A549 (cell line): ENCODE results near the gene PITX1. TPM values are rescaled to one million over a fixed set of nuclear protein-coding genes. Genes with fewer than 3 reads are reported as not detected.

Experiments used
- ATAC-seq, 2 experiments: fragments of 200-7000 bp in 1 of 2; fragments of >200 bp in 1 of 2; cut with Nextera tagmentation in 1 of 2; cut with Tn5 transposase in 1 of 2; 3 replicates each; pipeline versions ENCODE4 v1.8.0 to v1.9.1; 2018 to 2020; ENCODE audit warnings: mild to moderate bottlenecking in 1 of 2, moderate library complexity in 1 of 2
- CTCF ChIA-PET: fragments of 300-600 bp; sonication (Branson Sonifier 250); formaldehyde crosslinking; extraction: SDS; loops from one replicate; lab custom pipeline; 2021; ENCODE audit warnings: antibody characterized with exemption, inconsistent platforms; lab: Yijun Ruan, JAX
- POLR2A ChIA-PET: fragments of 350-600 bp; formaldehyde crosslinking; extraction: SDS; loops from one replicate; lab custom pipeline; 2021; ENCODE audit warnings: antibody characterized with exemption, inconsistent platforms; lab: Yijun Ruan, JAX
- DNase-seq, 2 experiments: peaks; one replicate each; pipeline versions ENCODE4 v3.0.0 to v3.0.0-alpha.2; 2011 to 2016; ENCODE audit warnings: low read depth in 1 of 2, low spot score in 1 of 2
- FAIRE-seq: peaks from 2 replicates; lab custom pipeline; 2011; peaks lifted over from hg19 to GRCh38; lab: Jason Lieb, UNC
- H3K27ac ChIP-seq, 2 experiments: fragments of >200 bp; sonication (Bioruptor Twin); formaldehyde crosslinking; 3 replicates each; pipeline ENCODE4 v1.5.1; 2016 to 2017
- H3K4me1 ChIP-seq: fragments of >200 bp; sonication (Bioruptor Twin); formaldehyde crosslinking; 3 replicates; pipeline ENCODE4 v1.6.1; 2016
- H3K4me2 ChIP-seq: fragments of >200 bp; sonication (Bioruptor Twin); formaldehyde crosslinking; 3 replicates; pipeline ENCODE4 v1.6.1; 2016
- H3K4me3 ChIP-seq: fragments of >200 bp; sonication (Bioruptor Twin); formaldehyde crosslinking; 3 replicates; pipeline ENCODE4 v1.5.1; 2016
- H3K9me3 ChIP-seq: fragments of >200 bp; sonication (Bioruptor Twin); formaldehyde crosslinking; 3 replicates; pipeline ENCODE4 v1.6.1; 2016
- BHLHE40 ChIP-seq: IDR thresholded peaks from 2 replicates; pipeline ENCODE4 v1.6.1; 2012; ENCODE audit warnings: low read depth, low read length, inconsistent platforms
- CBX2 ChIP-seq: fragments of 200-600 bp; sonication (generic); IDR thresholded peaks from 2 replicates; pipeline ENCODE4 v1.6.1; 2016; ENCODE audit warnings: low read depth, mild to moderate bottlenecking, borderline replicate concordance
- CBX8 ChIP-seq: fragments of 200-600 bp; sonication (generic); IDR thresholded peaks from 2 replicates; pipeline ENCODE4 v1.6.1; 2016
- CHD2 ChIP-seq: fragments of 150-350 bp; IDR thresholded peaks from 2 replicates; pipeline ENCODE4 v1.6.1; 2014; ENCODE audit warnings: low read length; ENCODE audit not compliant: partially characterized antibody
- CHD4 ChIP-seq: fragments of 200-600 bp; sonication (generic); IDR thresholded peaks from 2 replicates; pipeline ENCODE4 v1.6.1; 2016; ENCODE audit warnings: antibody characterized with exemption, mild to moderate bottlenecking, borderline replicate concordance
- CTCF ChIP-seq: fragments of >200 bp; sonication (Bioruptor Twin); formaldehyde crosslinking; IDR thresholded peaks from 3 replicates; pipeline ENCODE4 v1.5.1; 2016
- E2F6 ChIP-seq: IDR thresholded peaks from 2 replicates; pipeline ENCODE4 v1.6.1; 2012; ENCODE audit warnings: low read depth, borderline replicate concordance
- ELK1 ChIP-seq: fragments of 150-350 bp; IDR thresholded peaks from 2 replicates; pipeline ENCODE4 v1.6.1; 2014; ENCODE audit warnings: low read depth, mild to moderate bottlenecking, low read length
- FOSL2 ChIP-seq, 2 experiments: fragments of 450-650 bp in 1 of 2; fragments of >200 bp in 1 of 2; sonication (Bioruptor Twin) in 1 of 2; formaldehyde crosslinking; IDR thresholded peaks; 2 replicates each; pipeline versions ENCODE4 v1.5.0 to v1.6.1; 2016 to 2020; ENCODE audit warnings: mild to moderate bottlenecking in 1 of 2, moderate library complexity in 1 of 2
- GATA3 ChIP-seq: IDR thresholded peaks from 2 replicates; pipeline ENCODE4 v1.6.1; 2012; ENCODE audit warnings: borderline replicate concordance
- HOXB13 ChIP-seq: fragments of 250-450 bp; sonication (Bioruptor Pico); IDR thresholded peaks from 2 replicates; pipeline ENCODE4 v1.5.0; 2020; ENCODE audit warnings: low read depth, mild to moderate bottlenecking, moderate library complexity
- HOXB5 ChIP-seq: fragments of 250-450 bp; sonication (Bioruptor Pico); IDR thresholded peaks from 2 replicates; pipeline ENCODE4 v1.5.0; 2020; ENCODE audit warnings: mild to moderate bottlenecking, moderate library complexity
- JUNB ChIP-seq: fragments of >200 bp; sonication (Bioruptor Twin); formaldehyde crosslinking; IDR thresholded peaks from 2 replicates; pipeline ENCODE4 v1.6.1; 2016
- KDM1A ChIP-seq: fragments of 200-600 bp; sonication (generic); IDR thresholded peaks from 2 replicates; pipeline ENCODE4 v1.6.1; 2016; ENCODE audit warnings: low read depth, mild to moderate bottlenecking
- MAFK ChIP-seq: fragments of 450-650 bp; IDR thresholded peaks from 2 replicates; pipeline ENCODE4 v1.6.1; 2014; ENCODE audit not compliant: partially characterized antibody
- MAX ChIP-seq: IDR thresholded peaks from 2 replicates; pipeline ENCODE4 v1.6.1; 2012
- NFE2L2 ChIP-seq: fragments of 150-350 bp; conservative IDR thresholded peaks from 2 replicates; pipeline ENCODE4 v1.6.1; 2014; ENCODE audit warnings: low read length
- NR3C1 ChIP-seq: fragments of >200 bp; sonication (Bioruptor Twin); formaldehyde crosslinking; IDR thresholded peaks from 3 replicates; pipeline ENCODE4 v1.6.1; 2017
- PHF8 ChIP-seq: fragments of 200-600 bp; sonication (generic); IDR thresholded peaks from 2 replicates; pipeline ENCODE4 v1.6.1; 2016; ENCODE audit warnings: low read depth, mild to moderate bottlenecking, antibody characterized with exemption, moderate library complexity, borderline replicate concordance
- POLR2A ChIP-seq: IDR thresholded peaks from 2 replicates; pipeline ENCODE4 v1.6.1; 2012; ENCODE audit warnings: mild to moderate bottlenecking, low read length
- RCOR1 ChIP-seq: fragments of 150-350 bp; IDR thresholded peaks from 2 replicates; pipeline ENCODE4 v1.6.1; 2014; ENCODE audit warnings: antibody characterized with exemption, low read length, low read depth
- RNF2 ChIP-seq: fragments of 200-600 bp; sonication (generic); IDR thresholded peaks from 2 replicates; pipeline ENCODE4 v1.6.1; 2016; ENCODE audit warnings: low read depth, mild to moderate bottlenecking, antibody characterized with exemption, moderate library complexity, borderline replicate concordance
- SMC3 ChIP-seq: fragments of >200 bp; sonication (Bioruptor Twin); formaldehyde crosslinking; IDR thresholded peaks from 3 replicates; pipeline ENCODE4 v1.6.1; 2018; ENCODE audit warnings: inconsistent platforms
- USF2 ChIP-seq: fragments of 450-650 bp; IDR thresholded peaks from 2 replicates; pipeline ENCODE4 v1.6.1; 2014; ENCODE audit warnings: antibody characterized with exemption
- ZC3H11A ChIP-seq: fragments of 450-650 bp; IDR thresholded peaks from 2 replicates; pipeline ENCODE4 v1.6.1; 2014; ENCODE audit warnings: antibody characterized with exemption, mild to moderate bottlenecking
- ZFP36 ChIP-seq: fragments of 450-650 bp; IDR thresholded peaks from 2 replicates; pipeline ENCODE4 v1.6.1; 2014; ENCODE audit warnings: borderline replicate concordance; ENCODE audit not compliant: partially characterized antibody
- ZNF302 ChIP-seq: fragments of 250-450 bp; sonication (Bioruptor Pico); IDR thresholded peaks from 2 replicates; pipeline ENCODE4 v1.9.0; 2021; ENCODE audit warnings: inconsistent platforms, mild to moderate bottlenecking, moderate library complexity
- ZSCAN20 ChIP-seq: fragments of 250-450 bp; sonication (Bioruptor Pico); IDR thresholded peaks from 2 replicates; pipeline ENCODE4 v1.8.0; 2022; ENCODE audit warnings: mild to moderate bottlenecking, moderate library complexity
- WGBS: methylation state at CpG from one replicate; pipeline ENCODE4 v1.1.6; 2017; ENCODE audit errors: missing lambda C conversion rate; 5-methylcytosine and 5-hydroxymethylcytosine counted together
- polyA plus RNA-seq, 4 experiments: library from polyadenylated mRNA; depleted of rRNA in 3 of 4; stranded (reverse); fragments of >200 nt; fragmentation: RNase III in 1 of 4; extraction: RNeasy Plus Mini Kit Qiagen cat#74134 plus additional on column Dnase treatment in 1 of 4; gene quantifications; 2 replicates in 3 of 4; 3 replicates in 1 of 4; pipeline ENCODE4 v1.2.3, GENCODE V29; 2011 to 2017

Gene PITX1
- polyA plus RNA-seq, 2 of the 4 experiments (the other 2 are of a cell fraction), result 11.1 to 16.7 TPM

- Histone ChIP-seq H3K4me1 (peaks cover 23% of the 10 kb centered on the region; the same call in 2 of the 3 replicates), H3K27ac (no peak overlapping the region), H3K9me3 (no peaks in the 10 kb centered on the region), H3K4me3 (no peak overlapping the region)
- no peak for DNase-seq
- ChIA-PET CTCF (no interaction called here), POLR2A (no interaction called here)
- no peak for ATAC-seq
- 97% methylated on average over 68 of the region's 79 CpGs for WGBS
- FAIRE-seq, result no peak
- TF ChIP-seq ZNF302 (CRISPR knock-in tag), result no peak
- TF ChIP-seq CHD2, result no peak
- TF ChIP-seq GATA3, result no peak
- TF ChIP-seq POLR2A, result no peak
- TF ChIP-seq HOXB13 (CRISPR knock-in tag), result no peak
- no peak for TF ChIP-seq SMC3
- no peak for TF ChIP-seq KDM1A
- no peak for TF ChIP-seq RNF2
- TF ChIP-seq E2F6, result no peak
- TF ChIP-seq BHLHE40, result no peak
- TF ChIP-seq ZC3H11A, result no peak
- no peak for TF ChIP-seq NFE2L2
- no peak for TF ChIP-seq NR3C1
- no peak for TF ChIP-seq ELK1
- no peak for TF ChIP-seq HOXB5
- no peak for TF ChIP-seq MAFK
- no peak for TF ChIP-seq CTCF
- TF ChIP-seq CBX2, result no peak
- TF ChIP-seq, all 56 proteins: peak for 0
- H3K4me2 ChIP-seq, result no peak overlapping the region
Measured at GRCh38 chr5:135027697-135028615, 6.1 kb downstream of the PITX1 start.

- WGBS, result 95% methylated on average over 27 of the region's 29 CpGs
- no peak overlapping the region for H3K27ac ChIP-seq
- no peak for ATAC-seq
- H3K4me1 ChIP-seq, result peaks cover 23% of the 10 kb centered on the region; the same call in 2 of the 3 replicates
- no peak overlapping the region for H3K4me2 ChIP-seq
- FAIRE-seq, result no peak
- no peaks in the 10 kb centered on the region for H3K9me3 ChIP-seq
- POLR2A ChIA-PET, result no interaction called here
- DNase-seq, result no peak
- no peak overlapping the region for H3K4me3 ChIP-seq
- CTCF ChIA-PET, result no interaction called here
- no peak for TF ChIP-seq CBX2
- no peak for TF ChIP-seq CTCF
- no peak for TF ChIP-seq ZFP36
- TF ChIP-seq PHF8, result no peak
- TF ChIP-seq ZSCAN20 (CRISPR knock-in tag), result no peak
- TF ChIP-seq CHD4, result no peak
- TF ChIP-seq USF2, result no peak
- no peak for TF ChIP-seq ELK1
- no peak for TF ChIP-seq MAFK
- no peak for TF ChIP-seq CBX8
- TF ChIP-seq RCOR1, result no peak
- TF ChIP-seq FOSL2 (IDR thresholded peaks at IDR 0.05), result no peak
- no peak for TF ChIP-seq FOSL2 (CRISPR knock-in tag; IDR thresholded peaks at IDR 0.05)
- TF ChIP-seq MAX, result no peak
- TF ChIP-seq JUNB, result no peak
Measured at GRCh38 chr5:135027266-135027696, 6.7 kb downstream of the PITX1 start.
